CD4-positive, alpha-beta T cell treated with Interleukin-6 for 4 hours (primary cell): ENCODE results near the gene STK10.
"Not testable (repeated sequence)": the region's sequence is repeated elsewhere in the genome, so short reads cannot be mapped to it uniquely, and the experiment has no call there.

Experiments used
- DNase-seq: peaks from one replicate; pipeline ENCODE4 v3.0.0-alpha.2; 2020; ENCODE audit warnings: mixed read lengths

STK10 gene

DNA sequence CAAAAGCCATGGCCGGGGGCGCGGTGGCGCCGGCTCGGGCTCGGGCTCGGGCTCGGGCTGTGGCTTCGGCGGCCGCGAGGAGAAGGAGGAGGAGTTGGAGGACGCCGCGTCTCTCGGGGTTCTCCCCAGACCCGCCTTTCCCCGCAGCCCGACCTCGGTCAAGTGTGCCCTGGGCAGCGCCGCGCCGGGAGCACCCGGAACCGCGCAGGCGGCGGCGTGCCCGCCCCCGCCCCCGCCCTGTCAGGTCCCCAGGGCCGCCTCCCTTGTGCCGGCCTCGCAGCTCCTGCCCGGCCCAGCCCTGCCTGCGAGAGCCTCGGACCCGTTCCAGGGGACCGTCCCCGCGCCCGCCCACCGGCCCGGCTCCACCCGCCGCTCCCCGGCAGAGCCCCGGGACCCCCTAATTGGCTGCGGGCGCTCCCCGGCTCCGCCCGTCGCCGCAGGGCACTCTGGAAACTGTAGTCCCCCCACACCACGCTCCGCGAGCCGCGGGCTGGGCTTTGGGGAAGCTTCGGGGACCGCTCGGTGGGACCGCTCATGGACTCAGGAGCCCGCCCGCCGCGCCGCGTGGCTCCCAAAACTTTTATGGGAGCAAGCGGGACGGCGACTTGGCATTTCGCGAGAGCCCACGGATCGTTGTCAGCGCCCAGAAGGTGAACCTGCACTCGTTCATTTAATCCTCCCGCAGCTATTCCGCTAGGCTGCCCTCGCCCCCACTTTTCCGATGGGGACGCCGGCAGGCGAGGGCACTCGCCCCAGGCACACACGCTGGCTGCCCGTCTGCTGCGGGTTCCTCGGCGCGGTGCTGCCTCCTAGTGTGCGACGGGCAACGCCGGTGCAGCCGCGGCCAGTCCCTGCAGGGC, at the start of gene STK10:
Gene STK10, minus strand, starts transcription at position 192 of the 860 bp plus-strand sequence. Its CDS starts 182 bp downstream, at position 10.
- DNase-seq: peak; percentile 93

DNA sequence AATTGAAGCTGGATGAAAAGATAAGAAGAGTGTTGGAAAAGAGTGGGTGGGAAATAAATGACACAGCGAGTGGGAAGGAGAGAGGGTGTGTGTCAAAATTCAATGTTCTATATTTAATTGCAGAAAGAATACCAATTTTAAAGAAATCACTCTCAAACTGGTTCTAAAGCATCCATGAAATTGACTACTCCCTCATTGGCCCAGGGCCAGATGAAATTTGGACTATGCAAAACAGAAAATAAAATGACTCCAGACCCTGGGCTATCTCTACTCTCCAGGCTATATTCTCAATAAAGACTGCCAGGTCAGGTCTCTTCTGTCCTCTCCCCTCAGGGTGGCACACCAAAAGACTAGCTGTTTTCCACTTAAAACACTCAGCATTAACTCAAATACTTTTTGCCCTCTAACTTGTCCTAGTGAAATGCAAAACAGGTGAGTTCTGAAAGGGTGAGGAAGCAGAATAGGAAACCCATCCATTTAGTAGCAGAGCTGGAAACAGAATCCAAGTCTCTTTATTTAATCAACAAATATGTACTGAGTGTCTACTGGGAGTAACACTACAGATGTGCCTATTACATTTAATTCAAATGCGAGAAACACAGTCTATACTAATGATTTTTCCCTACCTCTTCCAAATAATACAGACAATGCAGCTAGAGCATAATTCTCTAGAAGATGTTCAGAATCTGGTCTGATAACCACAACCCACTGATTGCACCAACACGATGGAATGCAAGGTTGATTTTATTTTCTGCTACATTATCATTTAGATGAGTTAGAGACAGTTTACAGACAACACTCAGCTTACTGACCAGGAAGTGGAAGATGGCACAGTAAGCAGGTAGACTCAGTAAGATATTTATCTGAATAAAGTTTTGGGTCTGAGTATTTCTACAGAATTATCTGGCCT, 48.1 kb upstream of the STK10 start:
- no peak for DNase-seq

DNA sequence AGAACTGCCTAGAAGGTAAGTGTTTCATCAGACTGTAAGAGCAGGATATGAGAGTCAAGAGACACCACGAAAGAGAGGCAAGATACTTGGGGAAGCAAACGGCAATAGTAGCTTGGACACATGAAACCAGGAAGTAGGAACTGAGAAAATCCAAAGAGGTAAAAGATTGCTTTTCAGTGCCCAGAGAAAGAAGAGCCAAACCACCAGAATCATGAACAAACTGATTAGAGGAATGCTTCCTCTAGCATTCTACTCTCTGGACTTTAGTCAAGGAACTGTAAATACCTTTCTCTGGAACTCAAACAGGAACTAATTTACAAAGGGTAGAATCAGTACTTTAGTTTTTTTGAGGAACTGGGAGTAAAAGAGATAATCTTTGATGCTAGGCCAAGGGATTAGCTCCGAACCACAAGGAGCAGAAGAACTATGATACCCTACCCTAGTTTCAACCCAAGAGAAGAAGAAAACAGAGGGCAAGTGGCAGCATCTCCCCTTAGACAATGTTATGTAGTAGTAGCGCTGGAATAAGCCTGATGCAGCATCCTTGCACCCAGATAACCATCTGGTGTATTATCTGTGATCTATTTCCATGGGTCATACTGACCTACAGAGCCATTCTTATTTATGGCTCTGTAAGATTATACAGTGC, 47.2 kb upstream of the STK10 start:
- DNase-seq: no peak

DNA sequence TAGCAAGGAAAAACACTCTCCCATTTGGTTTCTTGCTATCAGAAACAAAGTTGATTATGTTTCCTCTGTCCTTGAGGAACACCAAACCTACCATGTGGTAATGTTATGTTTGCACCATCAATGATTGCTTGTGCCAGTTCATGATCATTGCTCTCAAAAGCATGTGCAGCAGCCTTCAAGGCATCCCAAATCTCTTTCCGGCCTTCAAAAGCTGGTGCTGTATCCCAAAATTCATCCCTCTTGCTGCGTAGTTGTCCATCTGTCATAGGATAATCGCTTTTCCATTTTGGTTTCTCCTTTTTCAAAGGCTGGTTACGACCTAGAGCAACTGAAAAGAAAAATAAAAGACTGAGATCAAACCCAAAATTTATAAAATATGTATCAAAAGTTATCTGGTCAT, 46.0 kb upstream of the STK10 start:
- DNase-seq: no peak

DNA sequence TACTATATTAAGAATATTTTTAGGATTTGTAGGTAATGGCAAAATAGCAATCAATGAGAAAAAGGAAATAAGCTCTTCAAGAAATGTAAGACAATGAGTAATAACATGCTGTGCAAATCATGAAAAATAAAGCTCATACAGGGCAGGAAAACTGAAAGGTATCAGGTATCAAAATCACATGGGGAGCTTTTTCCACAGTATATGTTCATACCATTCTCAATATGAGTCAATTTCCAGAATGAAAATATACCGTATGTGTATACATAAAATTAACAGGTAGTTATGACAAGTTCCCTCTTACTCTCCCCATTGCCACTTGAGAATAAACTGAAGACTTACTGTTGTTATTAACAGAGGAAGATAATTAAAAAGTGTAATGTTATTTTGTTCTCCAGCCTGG, 41.9 kb upstream of the STK10 start:
- DNase-seq: no peak

DNA sequence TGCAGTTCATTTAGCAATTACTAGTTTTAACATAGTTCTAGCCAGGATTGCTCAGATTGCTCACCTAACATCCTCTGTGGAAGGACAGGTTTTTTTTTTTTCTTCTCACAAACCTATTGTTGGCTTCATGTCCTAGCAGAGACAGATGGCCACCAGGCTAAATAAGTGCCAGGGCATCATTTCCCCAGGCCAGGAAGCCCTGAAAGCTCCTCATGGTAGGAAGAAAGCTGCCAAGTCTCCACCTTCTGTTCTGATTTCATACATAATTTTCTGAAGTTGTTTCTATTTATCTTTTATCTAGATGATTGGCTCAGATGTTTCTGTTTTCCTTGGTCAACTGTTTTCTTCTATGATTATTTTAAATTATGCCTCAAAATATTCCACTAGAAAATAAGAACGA, 37.0 kb upstream of the STK10 start:
- no peak for DNase-seq

DNA sequence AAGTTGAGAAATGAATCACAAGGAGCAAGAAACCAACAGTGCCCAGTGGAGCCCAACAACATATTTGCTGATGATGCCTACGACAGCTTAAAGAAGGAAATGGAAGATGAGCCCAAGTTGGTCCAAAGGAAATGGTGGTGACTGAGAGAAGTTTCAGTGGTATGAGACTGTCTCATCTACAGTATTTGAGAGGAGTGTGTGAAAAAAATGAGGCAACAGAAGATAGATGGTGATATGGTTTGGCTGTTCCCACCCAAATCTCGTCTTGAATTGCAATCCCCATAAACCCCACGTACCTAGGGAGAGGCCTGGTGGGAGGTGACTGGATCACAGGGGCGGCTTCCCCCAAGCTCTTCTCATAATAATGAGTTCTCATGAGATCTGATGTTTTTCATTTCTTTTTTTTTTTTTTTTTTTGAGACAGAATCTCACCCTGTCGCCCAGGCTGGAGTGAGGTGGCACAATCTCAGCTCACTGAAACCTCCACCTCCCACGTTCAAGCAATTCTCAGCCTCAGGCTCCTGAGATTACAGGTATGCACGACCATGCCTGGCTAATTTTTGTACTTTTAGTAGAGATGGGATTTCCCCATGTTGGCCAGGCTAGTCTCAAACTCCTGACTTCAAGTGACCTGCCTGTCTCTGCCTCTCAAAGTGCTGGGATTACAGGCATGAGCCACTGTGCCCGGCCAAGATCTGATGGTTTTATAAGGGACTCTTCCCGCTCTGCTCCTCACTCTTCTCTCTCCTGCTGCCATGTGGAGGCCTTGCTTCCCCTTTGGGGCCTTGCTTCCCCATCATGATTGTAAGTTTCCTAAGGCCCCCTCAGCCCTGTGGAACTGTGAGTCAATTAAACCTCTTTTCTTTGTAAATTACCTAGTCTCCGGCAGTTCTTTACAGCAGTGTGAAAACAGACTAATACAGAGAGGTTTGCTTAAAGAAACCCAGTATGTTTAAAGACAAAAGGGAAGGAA, 36.2 kb upstream of the STK10 start:
- DNase-seq: no peak

DNA sequence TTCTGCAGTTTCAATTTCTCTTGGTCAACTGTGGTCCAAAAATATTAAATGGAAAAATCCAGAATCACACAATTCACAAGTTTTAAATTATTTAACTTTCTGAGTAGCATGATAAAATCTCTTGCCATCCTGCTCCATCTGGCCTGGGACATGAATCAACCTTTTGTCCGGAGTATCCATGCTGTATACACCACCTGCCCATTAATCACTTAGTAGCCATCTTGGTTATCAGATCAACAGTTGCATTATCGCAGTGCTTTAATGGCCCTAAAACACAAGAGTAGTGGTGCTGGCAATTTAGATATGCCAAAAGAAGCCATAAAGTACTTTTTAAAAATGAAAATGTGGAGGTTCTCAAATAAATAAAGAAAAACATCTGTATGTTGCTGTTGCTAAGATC, 31.3 kb upstream of the STK10 start:
- DNase-seq: no peak

DNA sequence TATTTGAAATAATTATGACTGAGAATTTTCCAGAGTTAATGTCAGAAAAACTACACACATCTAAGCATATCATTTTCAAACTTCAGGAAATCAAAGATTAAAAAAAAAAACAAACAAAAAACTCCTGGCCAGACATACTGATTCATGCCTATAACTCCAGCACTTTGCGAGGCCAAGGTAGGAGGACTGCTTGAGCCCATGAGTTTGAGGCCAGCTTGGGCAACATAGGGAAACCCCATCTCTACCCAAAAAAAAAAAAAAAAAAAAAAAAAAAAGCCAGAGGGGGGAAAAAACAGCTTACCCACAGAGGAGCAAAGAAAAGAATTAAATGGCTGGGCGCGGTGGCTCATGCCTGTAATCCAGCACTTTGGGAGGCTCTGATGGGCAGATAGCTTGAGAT, 28.3 kb upstream of the STK10 start:
- no peak for DNase-seq

DNA sequence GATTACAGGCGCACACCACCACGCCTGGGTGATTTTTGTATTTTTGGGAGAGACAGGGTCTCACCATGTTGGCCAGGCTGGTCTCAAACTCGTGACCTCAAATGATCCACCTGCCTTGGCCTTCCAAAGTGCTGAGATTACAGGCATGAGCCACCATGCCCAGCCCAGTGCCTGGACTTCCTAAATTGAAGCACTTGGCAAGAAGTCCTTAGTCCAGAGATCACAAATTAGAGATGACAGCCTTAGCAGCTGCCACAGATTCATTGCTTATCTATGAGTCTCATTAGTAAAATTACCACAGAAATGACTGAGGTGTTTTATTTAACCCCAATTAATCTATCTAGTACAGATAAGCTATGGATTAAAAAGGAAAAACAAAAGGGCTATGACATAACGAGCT, 25.1 kb upstream of the STK10 start:
- DNase-seq: no peak

DNA sequence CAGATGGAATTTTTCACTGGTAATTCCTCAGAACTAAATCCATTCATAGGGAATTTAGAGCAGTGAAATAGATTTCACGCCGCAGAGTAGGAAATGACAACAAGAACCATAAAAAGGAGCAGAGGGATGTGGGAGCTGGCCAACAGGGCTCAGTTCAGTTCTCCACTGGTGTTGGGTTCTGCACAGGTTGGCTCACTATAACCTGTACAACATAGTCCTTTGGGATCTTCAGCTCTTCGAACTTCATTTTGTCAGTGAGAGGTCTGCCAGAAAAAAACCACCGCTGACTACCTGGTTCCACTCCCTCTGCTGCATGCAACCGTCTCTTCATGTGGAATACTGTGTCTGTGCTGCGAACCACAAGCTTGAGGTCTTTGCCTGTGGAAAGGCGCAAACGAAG, 23.7 kb upstream of the STK10 start:
- no peak for DNase-seq

DNA sequence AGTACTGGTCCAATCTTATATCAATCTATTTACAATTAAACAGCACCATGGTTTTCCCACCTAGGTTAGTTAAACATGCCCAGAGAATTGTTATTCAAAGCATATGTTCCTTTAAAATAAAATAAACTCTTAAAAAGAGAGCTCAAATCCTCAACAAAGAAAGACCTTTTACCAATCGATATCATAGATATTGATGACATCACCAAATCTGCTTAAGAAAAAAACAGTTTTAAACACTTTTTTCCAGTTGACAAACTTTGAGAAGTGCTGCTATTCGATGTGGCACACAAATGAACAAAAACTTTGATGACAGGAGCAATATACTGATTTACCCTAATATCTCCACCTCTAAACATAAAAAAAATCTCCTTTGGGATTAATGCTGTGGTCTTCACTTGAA, 21.7 kb upstream of the STK10 start:
- DNase-seq: no peak

DNA sequence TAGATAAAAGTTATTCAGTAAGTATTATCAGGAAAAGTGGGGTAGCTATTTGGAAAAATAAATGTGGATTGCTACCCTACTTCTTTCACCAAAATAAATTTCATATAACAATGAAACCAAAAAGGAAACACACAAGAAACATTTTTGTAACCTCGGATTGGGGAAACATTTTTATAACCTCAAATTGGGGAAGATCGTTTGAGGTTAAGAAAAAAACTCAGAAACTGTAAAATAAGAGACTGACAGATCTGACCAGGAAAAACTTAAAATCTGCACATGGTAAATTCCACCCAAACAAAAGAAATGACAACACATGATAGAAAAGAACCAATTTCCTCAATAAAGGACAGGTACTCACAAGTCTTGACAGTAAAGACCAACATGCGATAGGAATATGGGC, 19.5 kb upstream of the STK10 start:
- no peak for DNase-seq

DNA sequence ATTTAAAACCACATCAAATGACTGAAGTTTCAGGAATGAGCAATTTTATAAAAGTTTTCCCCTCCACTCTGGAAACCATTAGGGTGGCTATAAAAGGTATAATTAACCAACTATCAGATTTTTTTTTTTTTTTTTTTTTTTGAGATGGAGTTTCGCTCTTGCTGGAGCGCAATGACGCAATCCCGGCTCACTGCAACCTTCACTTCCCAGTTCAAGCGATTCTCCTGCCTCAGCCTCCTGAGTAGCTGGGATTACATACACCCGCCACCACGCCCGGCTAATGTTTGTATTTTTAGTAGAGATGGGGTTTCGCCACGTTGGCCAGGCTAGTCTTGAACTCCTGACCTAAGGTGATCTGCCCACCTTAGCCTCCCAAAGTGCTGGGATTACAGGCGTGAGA, 18.0 kb upstream of the STK10 start:
- not testable (repeated sequence) for DNase-seq

DNA sequence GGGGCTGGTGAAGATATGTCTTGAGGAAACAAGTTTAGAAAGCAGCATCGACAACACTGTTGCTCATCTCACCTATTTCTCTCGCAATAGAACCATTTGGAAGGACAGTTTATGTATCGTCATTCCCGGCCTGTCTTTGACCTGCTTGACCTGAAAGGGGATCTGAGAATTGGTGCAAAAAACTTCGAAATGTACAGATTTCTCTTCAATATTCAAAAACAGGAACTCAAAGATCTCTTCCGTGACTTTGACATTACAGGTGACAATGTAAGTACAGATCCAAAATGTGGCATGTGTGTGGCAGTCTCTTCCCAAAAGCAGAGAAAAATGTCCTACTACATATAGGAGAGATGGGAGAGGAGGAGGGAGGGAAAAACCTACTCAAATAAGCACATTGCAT, 12.5 kb upstream of the STK10 start:
- no peak for DNase-seq

DNA sequence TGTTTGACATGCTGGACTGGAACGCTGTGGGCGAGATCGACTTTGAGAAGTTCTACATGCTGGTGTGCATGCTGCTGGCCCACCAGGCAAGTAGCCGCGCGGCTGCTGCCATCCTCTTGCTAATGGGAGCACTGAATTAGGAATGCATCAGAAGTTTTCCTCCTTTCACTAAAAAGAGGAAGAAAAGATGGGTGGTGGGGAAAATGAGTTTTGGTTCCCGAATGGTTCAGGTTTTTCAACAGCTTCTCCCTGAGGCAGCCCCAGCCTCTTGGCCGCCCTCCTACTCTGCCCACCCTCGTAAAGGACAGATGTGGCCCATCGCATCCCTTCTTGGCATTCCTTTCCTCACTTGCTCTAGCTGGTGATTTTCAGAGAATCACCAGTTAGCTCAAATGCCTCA, 11.4 kb upstream of the STK10 start:
- DNase-seq: no peak

DNA sequence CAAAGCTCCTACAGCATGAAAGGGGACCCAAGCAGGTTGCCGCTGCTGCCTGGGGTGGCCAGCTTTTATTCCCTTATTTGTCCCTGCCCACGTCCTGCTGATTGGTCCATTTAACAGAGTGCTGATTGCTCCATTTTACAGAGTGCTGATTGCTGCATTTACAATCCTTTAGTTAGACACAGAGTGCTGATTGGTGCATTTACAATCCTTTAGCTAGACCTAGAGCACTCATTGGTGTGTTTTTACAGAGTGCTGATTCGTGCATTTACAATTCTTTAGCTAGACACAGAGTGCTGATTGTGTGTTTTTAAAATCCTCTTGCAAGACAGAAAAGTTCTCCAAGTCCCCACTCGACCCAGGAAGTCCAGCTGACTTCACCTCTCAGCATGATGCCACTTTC, 9.8 kb upstream of the STK10 start:
- DNase-seq: not testable (repeated sequence)

DNA sequence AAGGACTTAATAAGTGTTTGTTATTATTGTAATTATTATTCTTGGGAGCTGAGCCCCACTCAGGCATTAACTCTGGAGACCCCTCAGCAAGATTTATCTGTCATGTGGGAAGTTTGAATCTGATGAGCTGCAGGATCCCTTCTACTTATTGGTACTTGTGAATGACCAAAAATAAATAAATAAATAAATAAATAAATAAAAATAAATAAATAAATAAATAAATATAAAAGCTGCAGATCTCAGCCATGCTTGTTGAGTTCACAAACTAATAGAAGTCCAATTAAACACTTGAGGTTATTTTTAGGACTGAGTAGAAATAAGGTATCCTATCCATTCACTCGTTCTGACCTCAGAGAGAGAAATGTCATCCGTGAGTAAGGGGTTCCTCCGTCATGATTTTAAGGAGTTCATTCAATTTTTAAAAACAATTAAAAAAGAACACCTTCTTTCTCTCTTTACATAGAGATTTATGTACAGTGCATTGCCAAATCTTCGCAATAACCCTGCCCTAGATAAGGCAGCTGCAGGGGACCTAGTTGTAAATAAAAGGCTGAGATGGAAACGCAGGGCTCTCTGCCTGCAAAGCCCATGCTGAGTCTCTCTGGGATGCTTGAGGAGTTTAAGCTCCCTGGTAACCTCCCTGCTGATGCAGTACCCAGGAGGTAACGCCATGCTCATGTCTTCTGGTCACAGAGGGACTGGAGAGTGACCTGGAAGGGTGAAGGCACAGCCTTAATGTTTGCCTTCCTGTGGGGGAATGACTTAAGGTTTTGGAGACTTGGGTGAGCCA, 7.2 kb upstream of the STK10 start:
- DNase-seq: no peak

DNA sequence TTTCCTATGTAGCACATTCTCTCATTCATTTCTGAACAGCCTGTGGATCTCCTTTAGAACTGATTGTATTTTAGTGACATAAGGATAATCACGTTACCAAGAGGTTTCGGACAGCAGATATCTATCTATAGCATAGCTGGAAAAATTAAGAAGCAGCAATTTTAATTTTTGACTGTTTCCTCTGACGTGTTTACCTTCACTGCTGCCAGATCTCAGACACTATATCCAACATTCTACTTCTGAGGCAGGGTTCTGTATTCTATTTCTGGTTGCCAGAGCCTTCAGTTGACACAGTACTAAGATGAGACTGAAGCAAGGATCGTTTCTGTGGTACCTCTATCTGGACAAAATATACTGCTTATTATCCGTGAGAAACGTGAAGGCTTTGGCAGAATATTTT, 5.8 kb upstream of the STK10 start, which contains the start of gene EFCAB9:
Gene EFCAB9, plus strand, starts transcription at position 301 of the 400 bp plus-strand sequence. Its CDS starts 1 bp downstream, at position 302.
- no peak for DNase-seq

DNA sequence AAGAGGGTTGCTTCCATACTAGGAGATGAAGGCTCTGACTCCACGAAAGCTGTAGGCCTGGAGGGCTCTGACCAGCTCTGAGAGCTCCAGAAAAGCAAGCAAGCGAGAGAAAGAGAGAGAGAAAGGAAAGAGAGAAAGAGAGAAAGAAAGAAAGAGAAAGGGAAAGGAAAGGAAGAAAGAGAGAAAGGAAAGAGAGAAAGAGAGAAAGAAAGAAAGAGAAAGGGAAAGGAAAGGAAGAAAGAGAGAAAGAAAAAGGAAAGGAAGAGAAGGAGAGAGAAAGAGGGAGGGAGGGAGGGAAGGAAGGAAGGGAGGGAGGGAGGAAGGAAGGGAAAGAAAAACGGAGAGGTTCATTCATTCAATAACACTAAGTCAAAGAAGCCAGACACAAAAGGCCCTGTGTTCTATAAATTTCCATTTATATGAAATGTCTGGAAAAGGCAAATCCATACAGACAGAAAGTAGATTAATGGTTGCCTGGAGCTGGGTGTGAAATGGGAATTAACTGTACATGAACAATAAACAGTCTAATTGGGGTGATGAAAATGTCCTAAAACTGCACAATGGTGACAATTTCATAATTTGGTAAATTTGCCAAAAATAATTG, 1.8 kb upstream of the STK10 start:
- DNase-seq: no peak
